HG02623 (cell line): Measurements from ENCODE around the gene KCNE3.

Experiments used
- ATAC-seq: cut with Tn5 transposase; IDR thresholded peaks from one replicate; pipeline ENCODE4 v1.9.1; 2021; ENCODE audit warnings: moderate library complexity; ENCODE audit not compliant: unreplicated experiment

Gene KCNE3

GRCh38 chr11:74471668-74472429 is 4.5 kb upstream of the KCNE3 start:
- no peak for ATAC-seq

DNA sequence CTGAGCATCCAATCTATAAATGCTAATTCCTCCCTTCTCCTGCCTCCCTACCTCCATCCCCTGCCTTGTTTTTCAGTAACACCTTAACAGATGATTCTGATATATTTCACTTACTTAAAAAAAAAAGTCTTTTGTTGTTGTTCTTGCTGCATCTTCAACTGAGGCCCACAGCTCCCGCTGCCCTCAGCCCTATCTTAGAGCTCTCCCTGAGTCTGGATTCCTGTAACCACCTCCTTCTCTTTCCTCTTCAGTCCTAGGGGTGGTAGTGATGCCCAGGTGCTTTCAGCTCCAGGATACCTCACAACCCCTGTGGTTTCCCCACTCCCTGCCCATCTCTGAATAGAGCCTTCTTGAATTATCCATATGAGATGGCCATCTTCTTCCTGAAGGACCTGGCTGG is 3.7 kb upstream of the KCNE3 start:
- ATAC-seq = no peak

GRCh38 chr11:74470526-74470925 is 3.2 kb upstream of the KCNE3 start:
- no peak for ATAC-seq

- no peak for ATAC-seq
These were observed 1.6 kb upstream of the KCNE3 start for GRCh38 chr11:74468936-74469335.

- no peak for ATAC-seq
These were observed 1.2 kb upstream of the KCNE3 start for GRCh38 chr11:74468521-74468920.

DNA sequence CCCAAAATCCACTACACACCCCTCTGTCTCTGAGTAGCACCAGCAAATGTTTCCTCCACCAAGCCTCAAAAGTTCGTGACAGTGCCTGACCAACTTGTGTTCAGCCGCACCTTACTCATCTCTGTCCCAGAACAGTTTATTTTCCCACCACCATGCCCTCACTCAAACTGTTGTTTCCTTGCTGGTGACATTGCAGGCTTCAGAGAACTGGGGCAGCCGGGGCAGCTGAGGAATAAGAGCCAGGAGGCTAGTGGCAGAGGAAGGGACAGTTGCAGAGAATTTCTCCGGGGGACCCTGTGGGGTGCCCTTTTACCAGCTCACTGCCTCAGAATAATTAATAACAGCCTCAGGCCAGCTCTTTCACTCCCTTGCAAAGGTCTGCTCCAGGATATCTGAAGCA is 709 bp upstream of the KCNE3 start:
- no peak for ATAC-seq

DNA sequence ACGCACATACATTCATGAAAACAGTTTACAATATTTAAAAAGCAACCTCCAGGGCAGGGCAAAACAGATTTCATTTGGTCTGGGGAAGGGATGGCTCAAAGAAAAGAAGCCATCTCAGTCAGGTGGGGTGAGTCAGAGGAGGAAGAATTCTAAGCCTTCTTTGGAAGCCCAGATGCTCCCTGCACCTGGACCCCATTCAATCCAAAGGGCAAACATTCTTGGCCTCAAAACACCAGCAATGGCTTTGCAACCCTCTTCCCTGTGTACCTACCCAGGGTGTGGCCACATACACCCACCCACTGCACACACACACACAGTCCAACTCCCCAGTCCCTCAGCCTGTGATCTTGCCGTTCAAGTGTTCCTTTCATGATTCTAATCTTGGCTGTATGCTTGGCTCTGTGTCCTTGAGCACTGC is 2.0 kb downstream of the KCNE3 start:
- ATAC-seq = no peak

DNA sequence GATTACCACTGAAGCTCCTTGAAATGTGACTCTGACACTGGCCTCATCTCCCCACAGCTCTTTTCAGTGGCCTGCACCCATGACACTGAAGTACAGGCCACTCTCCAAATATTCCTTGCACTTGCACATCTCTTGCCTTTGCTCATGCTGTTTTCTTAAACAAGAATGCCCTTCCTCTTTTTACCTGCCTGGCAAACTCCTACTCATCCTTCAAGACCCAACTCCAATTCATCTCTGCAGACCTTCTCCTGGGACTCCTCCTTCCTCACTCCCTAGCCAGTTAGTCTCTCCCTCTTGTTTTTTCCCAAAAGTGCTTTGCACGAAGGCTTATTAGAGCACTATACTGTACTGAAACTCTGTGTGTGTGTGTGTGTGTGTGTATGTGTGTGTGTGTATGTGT is 2.6 kb downstream of the KCNE3 start:
- no peak for ATAC-seq

GRCh38 chr11:74463216-74463615 is 4.1 kb downstream of the KCNE3 start:
- ATAC-seq = no peak

GRCh38 chr11:74462631-74463030 is 4.7 kb downstream of the KCNE3 start:
- ATAC-seq = no peak

- no peak for ATAC-seq
These were observed 5.3 kb downstream of the KCNE3 start for GRCh38 chr11:74462009-74462408.

DNA sequence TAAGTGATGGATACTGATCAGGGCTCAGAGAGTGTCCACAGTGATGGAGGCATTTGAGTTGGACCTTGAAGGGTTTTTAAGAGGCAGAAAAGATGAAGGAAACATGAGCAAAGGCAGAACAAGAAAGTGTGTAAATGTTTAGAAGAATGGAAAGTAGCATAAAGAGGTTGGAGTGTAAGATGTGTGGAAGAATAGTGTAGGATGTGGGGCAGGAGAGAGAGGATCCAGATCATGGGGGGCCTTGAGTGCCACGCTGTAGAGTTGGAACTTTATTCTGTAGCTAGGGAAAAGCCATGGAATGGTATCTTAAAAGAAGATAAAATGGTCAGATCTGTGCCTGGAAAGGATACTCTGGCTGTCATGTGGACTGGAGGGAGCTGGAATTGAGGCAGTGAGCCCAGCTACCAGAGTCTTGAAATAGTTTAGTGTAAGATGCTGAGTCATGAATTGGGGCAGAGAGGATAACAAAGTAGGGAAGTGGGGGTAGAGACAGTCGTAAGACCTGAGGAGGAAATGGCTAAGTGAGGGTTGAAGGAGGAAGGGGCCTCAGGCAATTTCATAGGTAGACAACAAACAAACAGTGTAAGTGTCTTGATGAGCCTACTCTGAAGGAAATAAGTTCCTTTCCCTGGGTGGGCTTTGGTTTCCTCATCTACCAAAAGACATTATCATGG is 6.7 kb downstream of the KCNE3 start:
- ATAC-seq = no peak

- ATAC-seq = no peak
These were observed 7.3 kb downstream of the KCNE3 start for GRCh38 chr11:74460065-74460464.

- ATAC-seq = no peak
These were observed 7.8 kb downstream of the KCNE3 start for GRCh38 chr11:74459584-74459983.

DNA sequence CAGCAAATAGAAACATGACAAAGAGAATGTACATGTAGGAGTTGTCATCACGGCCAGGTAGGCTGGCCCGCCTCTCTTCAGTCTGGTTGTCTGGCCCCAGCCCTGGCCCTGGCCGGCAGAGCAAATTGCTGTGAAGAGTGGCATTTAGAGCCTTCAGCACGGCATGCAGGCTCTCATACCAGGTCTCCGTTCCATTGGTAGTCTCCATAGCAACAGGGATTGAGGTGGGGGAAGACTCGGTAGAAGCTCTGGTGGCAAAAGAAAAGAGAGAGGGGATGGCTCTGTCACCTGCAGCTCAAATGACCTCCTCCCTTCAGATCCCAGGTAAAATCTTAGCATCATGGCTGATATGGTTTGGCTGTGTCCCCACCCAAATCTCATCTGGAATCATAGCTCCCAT is 10.0 kb downstream of the KCNE3 start:
- ATAC-seq = no peak

DNA sequence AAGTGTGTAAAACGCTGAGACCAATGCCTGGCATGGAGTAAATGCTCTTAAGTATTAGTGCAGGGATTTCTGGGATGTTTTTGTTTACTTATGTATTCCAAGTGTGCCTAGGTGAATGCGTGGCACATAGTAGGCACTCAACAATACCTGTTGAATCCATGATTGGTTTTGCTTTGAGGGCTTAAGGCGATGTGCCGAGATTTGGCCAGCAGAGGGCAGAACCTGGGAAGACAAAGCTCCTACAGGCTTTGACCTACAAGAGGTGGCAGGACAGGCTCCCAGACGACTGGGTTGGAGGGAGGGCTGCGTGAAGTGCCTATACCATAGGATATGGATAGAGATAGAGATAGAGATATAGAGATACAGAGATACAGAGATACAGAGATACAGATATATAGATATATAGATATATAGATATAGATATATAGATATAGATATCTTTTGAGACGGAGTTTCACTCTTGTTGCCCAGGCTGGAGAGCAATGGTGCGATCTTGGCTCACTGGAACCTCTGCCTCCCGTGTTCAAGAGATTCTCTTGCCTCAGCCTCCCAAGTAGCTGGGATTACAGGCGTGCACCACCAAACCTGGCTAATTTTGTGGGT is 13.9 kb downstream of the KCNE3 start:
- ATAC-seq = no peak

DNA sequence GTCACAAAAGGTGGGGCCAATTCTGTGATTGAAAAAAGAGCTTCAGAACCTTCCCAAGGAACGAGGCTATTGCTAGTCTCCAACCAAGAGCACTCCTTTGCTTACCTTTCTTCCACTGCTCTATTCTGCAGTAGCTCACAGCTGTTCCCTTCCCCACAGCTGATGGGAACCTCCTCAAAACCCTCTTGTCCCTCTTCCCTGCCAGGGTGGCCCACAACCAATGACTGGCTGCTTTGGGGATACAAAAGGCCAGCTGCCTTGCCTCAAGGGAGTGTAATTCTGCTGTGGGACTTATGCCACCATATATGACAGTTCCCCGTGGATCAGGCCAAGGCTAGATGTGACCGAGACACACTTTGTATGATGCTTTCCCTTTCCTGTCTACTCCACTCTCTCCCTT is 15.0 kb downstream of the KCNE3 start:
- ATAC-seq = no peak

DNA sequence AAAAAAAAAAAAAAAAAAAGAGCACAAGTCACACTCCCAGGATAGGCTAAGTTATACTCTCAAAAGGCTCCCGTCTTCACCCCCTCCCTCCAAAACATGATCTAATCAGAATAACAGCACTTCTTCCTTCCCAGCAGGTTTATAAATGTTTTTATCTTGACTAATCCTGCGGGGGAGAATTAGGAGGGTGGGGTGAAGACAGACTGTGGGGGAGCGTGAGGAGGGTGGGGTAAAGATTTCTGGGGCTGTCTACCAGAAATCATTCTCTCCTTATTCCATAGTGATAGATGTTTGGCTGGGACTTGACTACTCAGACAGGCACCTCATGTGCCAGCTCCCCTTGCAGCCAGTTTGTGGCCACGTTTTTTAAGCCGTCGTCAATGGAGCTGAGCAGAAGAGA is 17.0 kb downstream of the KCNE3 start:
- ATAC-seq = no peak

DNA sequence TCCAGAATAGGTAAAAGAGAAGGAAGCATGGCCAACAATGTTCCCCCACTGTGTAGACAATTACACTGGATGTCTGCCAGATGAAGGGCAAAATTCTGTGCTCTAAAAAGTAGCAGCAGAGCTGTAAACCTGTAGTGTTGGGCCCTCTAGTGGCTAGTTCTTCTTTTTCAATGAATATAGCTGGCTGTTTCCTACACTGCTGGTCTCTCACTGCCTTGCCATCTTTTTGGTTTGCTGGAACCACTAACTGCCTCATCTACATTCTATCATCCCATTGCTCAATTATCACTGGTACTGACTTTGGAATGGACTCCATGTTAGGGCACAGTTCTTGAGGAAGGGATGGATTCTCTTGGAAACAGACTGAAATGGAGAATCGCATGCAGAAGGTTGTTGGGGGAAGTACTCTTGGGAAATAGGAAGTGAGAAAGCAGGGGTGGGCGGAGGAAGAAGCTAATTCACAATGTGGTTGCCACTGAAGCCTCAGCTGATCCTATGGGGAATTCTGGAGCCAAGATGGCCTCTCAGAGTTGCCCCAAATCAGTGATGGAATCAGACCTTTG is 17.9 kb downstream of the KCNE3 start:
- no peak for ATAC-seq

DNA sequence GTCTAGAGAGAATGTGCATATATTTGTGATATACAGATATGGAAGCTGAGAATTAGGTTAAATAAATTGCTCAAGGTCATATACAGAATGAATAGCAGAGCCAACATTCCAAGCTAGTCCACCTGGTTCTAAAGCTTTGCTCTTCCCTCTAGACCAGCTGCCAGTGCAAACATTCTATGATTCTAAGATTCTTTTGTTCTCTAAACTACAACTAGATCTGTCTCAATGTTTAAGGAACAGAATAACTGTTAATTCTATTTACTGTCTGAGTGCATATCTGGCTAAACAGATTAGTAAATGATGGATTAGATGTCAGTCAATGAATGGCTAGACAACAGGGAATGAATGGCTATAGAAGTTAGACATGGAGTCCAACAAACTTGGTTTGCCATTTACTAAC is 19.6 kb downstream of the KCNE3 start:
- ATAC-seq = no peak

GRCh38 chr11:74446532-74446938 is 20.8 kb downstream of the KCNE3 start:
- ATAC-seq = no peak
